Spleen (tissue), 13 donors: ENCODE data around the gene SLC7A10. TPM values are rescaled to one million over a fixed set of nuclear protein-coding genes. Genes with fewer than 3 reads are reported as not detected.

Experiments
- DNase-seq: peaks from one replicate; pipeline ENCODE4 v3.0.0-alpha.2; 2020
- H3K27ac ChIP-seq, 8 donors: fragments of 200-600 bp; sonication (generic) in 7 of 8; 1 replicate in 4 of 8; 2 replicates in 4 of 8; pipeline versions ENCODE4 v1.5.0 to v1.8.0; 2016 to 2021; ENCODE audit warnings: inconsistent platforms in 4 of 8, mild to moderate bottlenecking in 4 of 8, moderate library complexity in 1 of 8
- H3K27me3 ChIP-seq, 7 donors: fragments of 200-600 bp; sonication (generic) in 6 of 7; replicated peaks in 1 of 7; 1 replicate in 4 of 7; 2 replicates in 3 of 7; pipeline versions ENCODE4 v1.5.0 to v1.8.0; 2016 to 2021; ENCODE audit warnings: inconsistent platforms in 3 of 7, mild to moderate bottlenecking in 1 of 7
- H3K36me3 ChIP-seq, 6 donors: fragments of 200-600 bp; sonication (generic) in 5 of 6; 1 replicate in 4 of 6; 2 replicates in 2 of 6; pipeline versions ENCODE4 v1.5.0 to v1.8.0; 2016 to 2021; ENCODE audit warnings: inconsistent platforms in 2 of 6
- H3K4me1 ChIP-seq, 6 donors: fragments of 200-600 bp; sonication (generic) in 5 of 6; 1 replicate in 3 of 6; 2 replicates in 3 of 6; pipeline versions ENCODE4 v1.5.0 to v1.8.0; 2016 to 2021; ENCODE audit warnings: inconsistent platforms in 3 of 6
- H3K4me3 ChIP-seq, 8 donors: fragments of 200-600 bp; sonication (generic) in 7 of 8; 1 replicate in 4 of 8; 2 replicates in 4 of 8; pipeline versions ENCODE4 v1.5.0 to v1.8.0; 2016 to 2021; ENCODE audit warnings: inconsistent platforms in 4 of 8, mild to moderate bottlenecking in 4 of 8, moderate library complexity in 2 of 8
- H3K9me3 ChIP-seq, 8 donors: fragments of 200-600 bp; sonication (generic) in 7 of 8; 1 replicate in 4 of 8; 2 replicates in 4 of 8; pipeline versions ENCODE4 v1.5.0 to v1.8.0; 2016 to 2021; ENCODE audit warnings: inconsistent platforms in 4 of 8
- CTCF ChIP-seq, 11 experiments: fragments of 200-600 bp in 7 of 11; fragments of 450-650 bp in 4 of 11; sonication (generic) in 4 of 11; IDR thresholded peaks in 8 of 11; conservative IDR thresholded peaks in 3 of 11; 1 replicate in 7 of 11; 2 replicates in 4 of 11; pipeline versions ENCODE4 v1.4.0 to v1.8.0; 2016 to 2021; ENCODE audit warnings: antibody characterized with exemption in 11 of 11, inconsistent platforms in 4 of 11, mild to moderate bottlenecking in 1 of 11
- POLR2A ChIP-seq, 3 donors: fragments of 450-650 bp; IDR thresholded peaks; one replicate each; pipeline ENCODE4 v1.5.1; 2017; ENCODE audit warnings: antibody characterized with exemption in 3 of 3, mild to moderate bottlenecking in 1 of 3
- POLR2AphosphoS5 ChIP-seq, 3 donors: sonication (generic); formaldehyde crosslinking; IDR thresholded peaks; one replicate each; pipeline ENCODE4 v1.5.1; 2017; ENCODE audit warnings: antibody characterized with exemption in 3 of 3
- whole genome bisulfite sequencing, 5 donors: extraction: QIAGEN DNeasy Blood & Tissue Kit in 3 of 5; methylation state at CpG; one replicate each; pipeline versions ENCODE4 v1.1.5 to v1.1.7; 2013 to 2018; 5-methylcytosine and 5-hydroxymethylcytosine counted together
- intact Hi-C: fragments of 100-400 bp; cut with DNase I; formaldehyde crosslinking; loops from one replicate; pipeline ENCODE4 v1.15.0; 2023; ENCODE audit warnings: low total_unique reads
- long read RNA-seq, 2 donors: transcript quantifications; one replicate each; lab custom pipeline, GENCODE V29; 2026
- polyA plus RNA-seq, 3 donors: library from polyadenylated mRNA; stranded (reverse); fragments of 200-250 nt; gene quantifications; one replicate each; pipeline ENCODE4 v1.2.1, GENCODE V29; 2013
- total RNA-seq, 7 donors: library from RNA; depleted of rRNA in 3 of 7; stranded (reverse); fragments of >200 nt in 3 of 7; fragmentation: NEBNext Ultra II Directional in 4 of 7; extraction: Animal tissue kit (Norgen Biotek cat#: 25700) in 4 of 7; gene quantifications; one replicate each; pipeline versions ENCODE4 v1.1.0 to v1.2.1, GENCODE V29; 2016 to 2021
- donor health status: healthy with polysubstance abuse.
- donor health status: DM: no; HTN: no; CAD: no; lungs with moderate emphysema.
- donor health status: DM: no; HTN: no; CAD: no.
- donor health status: Bipolar disorder and iron deficiency.
- donor health status: healthy.
- donor health status: DM: no; HTN: no; CAD: no.
- donor health status: DM: yes; HTN: yes; CAD: no.

The SLC7A10 gene
- under 1 TPM in 2 of 7 donors, not detected in 5; 0.32 to 0.37 TPM for total RNA-seq
- polyA plus RNA-seq = under 1 TPM in 2 of 3 donors, not detected in 1; 0.06 to 0.07 TPM
- long read RNA-seq, donor 1 = 0 reads
- long read RNA-seq, donor 2 = 0 reads

GRCh38 chr19:33225458-33225926, at the start of gene SLC7A10:
Gene SLC7A10 (minus strand): TSS chr19:33225850. CDS start chr19:33225703, 147 bp downstream.
- peak within 1 kb of the TSS in 6 of 8 donors; percentile 17 to 65 (median 34) for H3K4me3 ChIP-seq
- DNase-seq = no peak
- H3K9me3 ChIP-seq = peaks cover 3 to 34% (median 28%) of the 10 kb centered on the region in 8 donors
- no peaks in the 10 kb centered on the region for H3K36me3 ChIP-seq
- WGBS, 5 donors = 0 to 6% (median 3%) methylated on average over 11 to 62 of the region's 62 CpGs
- no peak within 1 kb of the TSS for H3K27ac ChIP-seq
- H3K27me3 ChIP-seq = peaks cover 2 to 100% (median 55%) of the 10 kb centered on the region in 7 donors
- TF ChIP-seq POLR2A (IDR thresholded peaks at IDR 0.05) = no peak
- no peak for TF ChIP-seq CTCF (IDR thresholded peaks at IDR 0.05 in 8 of 11, conservative IDR thresholded peaks at IDR 0.05 in 3 of 11)
- no peak for TF ChIP-seq POLR2AphosphoS5 (IDR thresholded peaks at IDR 0.05)
- intact Hi-C loops = no loop called here
- peaks cover 6 to 26% (median 21%) of the 10 kb centered on the region in 6 donors for H3K4me1 ChIP-seq

DNA sequence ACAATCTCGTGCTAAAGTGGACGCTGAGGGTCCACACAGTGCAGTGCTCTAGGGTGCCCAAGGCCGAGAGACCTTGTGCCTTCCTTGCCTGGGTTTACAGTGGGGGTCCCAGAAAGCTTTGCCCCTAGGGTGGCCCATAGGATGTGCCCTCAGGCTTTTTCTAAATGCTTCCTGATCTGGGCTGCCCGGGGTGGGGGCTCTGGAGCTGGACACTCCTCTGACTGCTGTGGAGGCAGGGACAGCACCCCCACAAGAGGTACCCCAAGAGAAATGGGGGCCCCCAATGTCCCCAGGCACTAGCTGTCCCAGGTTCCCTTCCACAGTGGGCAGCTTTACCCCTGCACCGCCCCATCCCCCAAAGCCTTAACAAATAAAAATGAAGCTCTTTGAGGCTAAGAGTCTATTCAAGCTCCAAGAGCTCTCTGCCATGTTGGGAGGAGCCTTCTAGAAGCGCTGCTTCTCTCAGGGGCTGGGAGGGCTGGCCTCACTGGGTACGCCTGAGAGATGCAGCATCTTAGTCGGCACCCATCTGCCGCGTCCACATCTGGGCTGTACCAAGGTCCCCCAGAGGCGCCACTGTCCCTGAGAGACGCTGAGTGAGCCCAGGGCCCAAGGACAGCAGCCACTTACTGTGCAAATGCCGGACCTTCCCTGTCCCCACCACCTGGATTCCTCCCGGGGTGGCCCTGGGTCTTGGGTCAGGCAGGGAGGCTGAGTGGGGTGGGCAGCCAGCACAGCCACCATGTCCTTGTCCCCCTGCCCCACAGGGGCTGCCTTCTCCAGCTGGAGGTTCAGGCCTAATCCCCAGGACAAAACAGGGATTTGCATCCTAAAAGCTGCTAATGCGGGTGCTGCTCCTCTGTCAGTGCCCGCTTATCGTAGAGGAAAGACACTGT, 49.3 kb upstream of the SLC7A10 start:
- TF ChIP-seq CTCF (IDR thresholded peaks at IDR 0.05 in 8 of 11, conservative IDR thresholded peaks at IDR 0.05 in 3 of 11) (no peak), POLR2AphosphoS5 (IDR thresholded peaks at IDR 0.05) (no peak), POLR2A (IDR thresholded peaks at IDR 0.05) (no peak)
- DNase-seq = peak; percentile 55
- Histone ChIP-seq H3K4me1 (peaks cover 0 to 45% (median 25%) of the 10 kb centered on the region in 6 donors), H3K9me3 (no peaks in the 10 kb centered on the region), H3K27me3 (peaks cover 0 to 6% (median 0%) of the 10 kb centered on the region in 7 donors), H3K36me3 (no peaks in the 10 kb centered on the region), H3K27ac (peak overlapping the region in 1 of 8 donors; percentile 52), H3K4me3 (no peak overlapping the region)
- intact Hi-C loops = no loop called here
- WGBS, 5 donors = 73 to 85% (median 83%) methylated on average over 12 to 17 of the region's 17 CpGs

- Histone ChIP-seq H3K9me3 (no peaks in the 10 kb centered on the region), H3K4me1 (peaks cover 0 to 39% (median 22%) of the 10 kb centered on the region in 6 donors), H3K36me3 (no peaks in the 10 kb centered on the region), H3K27me3 (peaks cover 0 to 9% (median 0%) of the 10 kb centered on the region in 7 donors), H3K27ac (peak overlapping the region in 3 of 8 donors; percentile 15 to 52 (median 21)), H3K4me3 (no peak overlapping the region)
- intact Hi-C loops = no loop called here
- TF ChIP-seq POLR2A (IDR thresholded peaks at IDR 0.05) = no peak
- TF ChIP-seq POLR2AphosphoS5 (IDR thresholded peaks at IDR 0.05) = peak in 1 of 3 donors; percentile 15
- TF ChIP-seq CTCF (IDR thresholded peaks at IDR 0.05 in 8 of 11, conservative IDR thresholded peaks at IDR 0.05 in 3 of 11) = no peak
- peak; percentile 65 for DNase-seq
- WGBS, 5 donors = 31 to 56% (median 38%) methylated on average over 10 to 16 of the region's 16 CpGs
Measured at GRCh38 chr19:33273881-33274662, 48.4 kb upstream of the SLC7A10 start.
